B cell (primary cell): ENCODE results near the gene GON7. TPM values are rescaled to one million over a fixed set of nuclear protein-coding genes. Genes with fewer than 3 reads are reported as not detected.
"Not testable (repeated sequence)": the region's sequence is repeated elsewhere in the genome, so short reads cannot be mapped to it uniquely, and the experiment has no call there.

Source experiments
- ATAC-seq: fragments of 200-7000 bp; cut with Tn5 transposase; one replicate; pipeline ENCODE4 v1.10.0; 2021; ENCODE audit warnings: low read depth, mild to moderate bottlenecking, moderate number of reproducible peaks, moderate library complexity
- CTCF ChIA-PET: fragments of 350-600 bp; sonication (Branson Sonifier 250); formaldehyde crosslinking; loops from one replicate; lab custom pipeline; 2021; ENCODE audit warnings: antibody characterized with exemption, inconsistent platforms; lab: Charles Lee
- POLR2A ChIA-PET: fragments of 350-600 bp; sonication (Branson Sonifier 250); formaldehyde crosslinking; loops from one replicate; lab custom pipeline; 2021; ENCODE audit warnings: antibody characterized with exemption; lab: Charles Lee
- DNase-seq: peaks from one replicate; pipeline ENCODE4 v3.0.0; 2013
- H2AFZ ChIP-seq: 2 replicates; pipeline ENCODE4 v1.6.1; 2012; ENCODE audit warnings: mild to moderate bottlenecking, low read depth, low read length; ENCODE audit not compliant: insufficient read depth, poor library complexity, severe bottlenecking
- H3K27ac ChIP-seq, 2 donors: 1 replicate in 1 of 2; 2 replicates in 1 of 2; pipeline ENCODE4 v1.5.1; 2012 to 2013; ENCODE audit warnings: low read length in 2 of 2, mild to moderate bottlenecking in 2 of 2, moderate library complexity in 1 of 2
- H3K27me3 ChIP-seq, 4 experiments: fragments of 200-600 bp in 1 of 4; sonication (generic) in 1 of 4; replicated peaks in 1 of 4; 1 replicate in 2 of 4; 2 replicates in 2 of 4; pipeline versions ENCODE4 v1.6.1 to v1.7.0; 2013 to 2016; ENCODE audit warnings: low read length in 3 of 4, mild to moderate bottlenecking in 2 of 4, mixed read lengths in 1 of 4, moderate library complexity in 1 of 4; ENCODE audit not compliant: insufficient read depth in 4 of 4, control insufficient read depth in 3 of 4; ENCODE audit errors: control extremely low read depth in 1 of 4
- H3K36me3 ChIP-seq, 2 experiments: replicated peaks in 1 of 2; 1 replicate in 1 of 2; 2 replicates in 1 of 2; pipeline versions ENCODE4 v1.6.1 to v1.7.1; 2013; ENCODE audit warnings: low read length in 1 of 2; ENCODE audit not compliant: insufficient read depth in 2 of 2, control insufficient read depth in 1 of 2; ENCODE audit errors: control extremely low read depth in 1 of 2, extremely low read depth in 1 of 2
- H3K4me1 ChIP-seq, 2 donors: fragments of 200-600 bp in 1 of 2; sonication (generic) in 1 of 2; 1 replicate in 1 of 2; 2 replicates in 1 of 2; pipeline versions ENCODE4 v1.5.1 to v1.6.1; 2013 to 2017; ENCODE audit warnings: low read length in 2 of 2; ENCODE audit not compliant: control insufficient read depth in 2 of 2, insufficient read depth in 2 of 2
- H3K4me2 ChIP-seq: replicated peaks from 2 replicates; pipeline ENCODE3; 2012; ENCODE audit warnings: mild to moderate bottlenecking, low read depth, low read length; ENCODE audit not compliant: poor library complexity, severe bottlenecking
- H3K4me3 ChIP-seq, 5 experiments: fragments of 200-600 bp in 1 of 5; sonication (generic) in 1 of 5; 1 replicate in 3 of 5; 2 replicates in 2 of 5; pipeline versions ENCODE4 v1.5.1 to v1.7.0; 2011 to 2016; ENCODE audit warnings: low read length in 4 of 5, mild to moderate bottlenecking in 4 of 5, low read depth in 2 of 5, control low read depth in 1 of 5, moderate library complexity in 1 of 5; ENCODE audit not compliant: insufficient read depth in 1 of 5; ENCODE audit errors: control extremely low read depth in 1 of 5, extremely low read depth in 1 of 5
- H3K79me2 ChIP-seq: fragments of 200-600 bp; sonication (generic); one replicate; pipeline ENCODE4 v1.6.0; 2016; ENCODE audit warnings: low read length; ENCODE audit not compliant: control insufficient read depth, insufficient read depth
- H3K9ac ChIP-seq: fragments of 200-600 bp; sonication (generic); 2 replicates; pipeline ENCODE4 v1.6.1; 2017; ENCODE audit warnings: mild to moderate bottlenecking, low read length, moderate library complexity
- H3K9me3 ChIP-seq, 3 donors: one replicate each; pipeline versions ENCODE4 v1.6.1 to v1.7.1; 2013; ENCODE audit warnings: low read length in 2 of 3; ENCODE audit not compliant: control insufficient read depth in 2 of 3, insufficient read depth in 1 of 3; ENCODE audit errors: control extremely low read depth in 1 of 3
- H4K20me1 ChIP-seq: 2 replicates; pipeline ENCODE4 v1.6.0; 2012; ENCODE audit warnings: mild to moderate bottlenecking, low read length; ENCODE audit not compliant: insufficient read depth, control insufficient read depth, poor library complexity, severe bottlenecking
- H3K27ac Mint-ChIP-seq: one replicate; pipeline ENCODE4 v1.8.0; 2021; ENCODE audit warnings: mixed read lengths
- H3K27me3 Mint-ChIP-seq: one replicate; pipeline ENCODE4 v1.8.0; 2021; ENCODE audit warnings: mixed read lengths
- H3K4me1 Mint-ChIP-seq: one replicate; pipeline ENCODE4 v1.8.0; 2021; ENCODE audit warnings: mixed read lengths
- H3K4me3 Mint-ChIP-seq: one replicate; pipeline ENCODE4 v1.8.0; 2021; ENCODE audit warnings: mixed read lengths
- H3K9me3 Mint-ChIP-seq: one replicate; pipeline ENCODE4 v1.8.0; 2022; ENCODE audit warnings: mixed read lengths; ENCODE audit not compliant: insufficient read depth
- EZH2 ChIP-seq: IDR thresholded peaks from 2 replicates; pipeline ENCODE4 v1.6.1; 2012; ENCODE audit warnings: borderline replicate concordance, low read depth, mild to moderate bottlenecking, moderate library complexity, low read length; ENCODE audit not compliant: insufficient read depth, poor library complexity, severe bottlenecking
- WGBS: methylation state at CpG from one replicate; pipeline ENCODE4 v1.1.5; 2013; ENCODE audit warnings: missing lambda C conversion rate; ENCODE audit not compliant: insufficient coverage; 5-methylcytosine and 5-hydroxymethylcytosine counted together
- intact Hi-C: fragments of 100-400 bp; cut with micrococcal nuclease; formaldehyde crosslinking; loops from one replicate; pipeline ENCODE4 v1.10.0; 2022
- polyA plus RNA-seq: library from polyadenylated mRNA; depleted of rRNA; stranded (reverse); fragments of >200 nt; gene quantifications from 2 replicates; pipeline ENCODE4 v1.2.3, GENCODE V29; 2012
- total RNA-seq, 2 donors: library from RNA; stranded (reverse); fragments of 120-200 nt in 1 of 2; gene quantifications; 1 replicate in 1 of 2; 2 replicates in 1 of 2; pipeline versions ENCODE4 v1.2.3 to v1.2.4, GENCODE V29; 2013 to 2022
- TF ChIP-seq, protein P1 (sequence below): fragments of 200-600 bp; IDR thresholded peaks from one replicate; pipeline ENCODE4 v1.8.0; 2022; ENCODE audit warnings: antibody characterized with exemption, mild to moderate bottlenecking

GON7 gene
- total and polyA plus RNA-seq, 2 donors (not counting 1 experiment from before 2014, with no cell fraction given): 4.3 to 8.9 TPM

DNA sequence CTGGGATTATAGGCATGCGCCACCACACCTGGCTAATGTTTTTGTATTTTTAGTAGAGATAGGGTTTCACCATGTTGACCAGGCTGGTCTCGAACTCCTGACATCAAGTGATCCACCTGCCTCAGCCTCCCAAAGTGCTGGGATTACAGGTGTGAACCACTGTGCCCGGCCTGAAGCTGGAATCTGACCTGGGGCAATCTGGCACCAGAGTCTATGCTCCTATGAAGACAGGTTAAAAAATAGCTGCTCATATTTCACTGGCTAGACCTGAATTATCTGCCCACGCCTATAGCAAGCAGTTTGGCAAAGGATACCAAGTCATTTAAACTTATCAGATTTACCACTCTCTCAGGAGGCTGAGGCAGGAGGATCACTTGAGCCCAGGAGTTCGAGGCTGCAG lies 32.1 kb downstream of the GON7 start:
- H3K4me3 ChIP-seq, H3K4me2 ChIP-seq, H3K9ac ChIP-seq, H3K4me3 Mint-ChIP-seq, H3K27me3 Mint-ChIP-seq, H2AFZ ChIP-seq, H3K4me1 ChIP-seq, H3K36me3 ChIP-seq, H4K20me1 ChIP-seq, POLR2A ChIA-PET, H3K9me3 ChIP-seq, intact Hi-C loops, DNase-seq, H3K79me2 ChIP-seq, H3K9me3 Mint-ChIP-seq, H3K4me1 Mint-ChIP-seq, ATAC-seq, H3K27me3 ChIP-seq, H3K27ac ChIP-seq, H3K27ac Mint-ChIP-seq: not testable (repeated sequence)
- 96% methylated on average over 4 of the region's 5 CpGs for WGBS
- CTCF ChIA-PET: interaction anchor here (2.2 kb wide), 1 partner anchor 61 kb away, joined by 11 read pairs; no protein-coding TSS in a partner anchor

DNA sequence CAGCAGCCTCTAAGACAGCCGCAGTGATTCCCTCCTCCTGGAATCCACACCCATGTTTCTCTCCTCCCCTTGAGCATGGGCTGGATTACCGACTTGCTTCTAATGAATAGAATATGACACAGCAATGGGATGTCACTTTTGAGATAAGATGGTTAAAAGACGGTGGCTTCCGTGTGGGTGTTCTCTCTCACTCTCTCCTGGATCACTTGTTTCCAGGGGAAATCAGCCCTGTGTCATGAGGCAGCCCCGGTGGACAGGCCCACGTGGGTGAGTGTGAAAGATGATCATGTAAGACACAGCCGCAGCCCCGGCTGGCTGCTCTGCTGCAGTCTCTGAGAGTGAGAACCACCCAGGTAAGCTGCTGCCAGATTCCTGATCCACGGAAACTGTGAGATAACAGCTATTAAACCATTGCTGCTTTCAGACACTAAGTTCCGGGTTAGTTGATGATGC lies 32.9 kb downstream of the GON7 start:
- WGBS: 87% methylated on average over 8 of the region's 10 CpGs
- Histone ChIP-seq H3K4me3 (no peak overlapping the region), H3K36me3 (no peaks in the 10 kb centered on the region), H2AFZ (no peak overlapping the region), H3K27me3 (no peaks in the 10 kb centered on the region), H4K20me1 (no peaks in the 10 kb centered on the region), H3K27ac (no peak overlapping the region), H3K4me1 (no peaks in the 10 kb centered on the region), H3K9me3 (no peaks in the 10 kb centered on the region), H3K79me2 (no peaks in the 10 kb centered on the region), H3K4me2 (no peak overlapping the region), H3K9ac (no peak overlapping the region)
- ChIA-PET CTCF (interaction anchor here (2.2 kb wide), 1 partner anchor 60 kb away, joined by 11 read pairs; no protein-coding TSS in a partner anchor), POLR2A (no interaction called here)
- ATAC-seq (no peak), DNase-seq (no peak)
- Mint-ChIP-seq H3K4me3 (no peak overlapping the region), H3K9me3 (no peaks in the 10 kb centered on the region), H3K4me1 (no peaks in the 10 kb centered on the region), H3K27me3 (no peaks in the 10 kb centered on the region), H3K27ac (no peak overlapping the region)
- TF ChIP-seq, protein P1, sequence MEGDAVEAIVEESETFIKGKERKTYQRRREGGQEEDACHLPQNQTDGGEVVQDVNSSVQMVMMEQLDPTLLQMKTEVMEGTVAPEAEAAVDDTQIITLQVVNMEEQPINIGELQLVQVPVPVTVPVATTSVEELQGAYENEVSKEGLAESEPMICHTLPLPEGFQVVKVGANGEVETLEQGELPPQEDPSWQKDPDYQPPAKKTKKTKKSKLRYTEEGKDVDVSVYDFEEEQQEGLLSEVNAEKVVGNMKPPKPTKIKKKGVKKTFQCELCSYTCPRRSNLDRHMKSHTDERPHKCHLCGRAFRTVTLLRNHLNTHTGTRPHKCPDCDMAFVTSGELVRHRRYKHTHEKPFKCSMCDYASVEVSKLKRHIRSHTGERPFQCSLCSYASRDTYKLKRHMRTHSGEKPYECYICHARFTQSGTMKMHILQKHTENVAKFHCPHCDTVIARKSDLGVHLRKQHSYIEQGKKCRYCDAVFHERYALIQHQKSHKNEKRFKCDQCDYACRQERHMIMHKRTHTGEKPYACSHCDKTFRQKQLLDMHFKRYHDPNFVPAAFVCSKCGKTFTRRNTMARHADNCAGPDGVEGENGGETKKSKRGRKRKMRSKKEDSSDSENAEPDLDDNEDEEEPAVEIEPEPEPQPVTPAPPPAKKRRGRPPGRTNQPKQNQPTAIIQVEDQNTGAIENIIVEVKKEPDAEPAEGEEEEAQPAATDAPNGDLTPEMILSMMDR: no peak
- no peak for TF ChIP-seq EZH2
- intact Hi-C loops: no loop called here
